GM12878 (cell line): ENCODE data around the gene RAD17. TPM values are rescaled to one million over a fixed set of nuclear protein-coding genes. Genes with fewer than 3 reads are reported as not detected.
"Not testable (repeated sequence)": the region's sequence is repeated elsewhere in the genome, so short reads cannot be mapped to it uniquely, and the experiment has no call there.

Experiments
- ATAC-seq: fragments of 200-7000 bp; cut with Tn5 transposase; 3 replicates; pipeline ENCODE4 v1.9.1; 2020; ENCODE audit warnings: mild to moderate bottlenecking, moderate library complexity
- BruUV-seq: library from RNA; stranded (reverse); fragments of 400-500 nt; replicated peaks from 2 replicates; lab custom pipeline; 2021; lab: Mats Ljungman, UMichigan
- CTCF ChIA-PET: fragments of 300-600 bp; sonication (Branson Sonifier 250); formaldehyde crosslinking; extraction: SDS; loops from one replicate; lab custom pipeline; 2021; ENCODE audit warnings: inconsistent platforms; lab: Yijun Ruan, JAX
- POLR2A ChIA-PET: fragments of 350-600 bp; formaldehyde crosslinking; extraction: SDS; loops from one replicate; lab custom pipeline; 2021; ENCODE audit warnings: inconsistent platforms; lab: Charles Lee
- RAD21 ChIA-PET: fragments of 300-600 bp; sonication (Branson Sonifier 250); formaldehyde crosslinking; loops from one replicate; lab custom pipeline; 2023; ENCODE audit warnings: antibody characterized with exemption; ENCODE audit not compliant: unreplicated experiment; lab: Charles Lee
- SMC1A ChIA-PET: fragments of 300-600 bp; sonication (Branson Sonifier 250); formaldehyde crosslinking; loops from one replicate; lab custom pipeline; 2023; ENCODE audit not compliant: unreplicated experiment, uncharacterized antibody; lab: Charles Lee
- DNase-seq: peaks from one replicate; pipeline ENCODE4 v3.0.0-alpha.2; 2011; ENCODE audit warnings: low read depth, low spot score
- FAIRE-seq: peaks from 3 replicates; lab custom pipeline; 2011; peaks lifted over from hg19 to GRCh38; lab: Jason Lieb, UNC
- H2AFZ ChIP-seq: 2 replicates; pipeline ENCODE4 v1.6.0; 2011; ENCODE audit warnings: low read depth, low read length, control low read depth; ENCODE audit not compliant: control insufficient read depth
- H3K27ac ChIP-seq: 2 replicates; pipeline ENCODE4 v1.5.1; 2011; ENCODE audit warnings: control low read depth; ENCODE audit not compliant: control insufficient read depth, insufficient read depth
- H3K27me3 ChIP-seq, 2 experiments: replicated peaks in 1 of 2; 2 replicates each; pipeline versions ENCODE4 v1.6.0 to v1.6.1; 2011; ENCODE audit warnings: low read length in 1 of 2; ENCODE audit not compliant: control insufficient read depth in 2 of 2, insufficient read depth in 2 of 2
- H3K36me3 ChIP-seq, 2 experiments: 2 replicates each; pipeline ENCODE4 v1.5.1; 2011; ENCODE audit warnings: low read length in 1 of 2; ENCODE audit not compliant: control insufficient read depth in 2 of 2, insufficient read depth in 2 of 2
- H3K4me1 ChIP-seq: 2 replicates; pipeline ENCODE4 v1.6.1; 2011; ENCODE audit warnings: mild to moderate bottlenecking, low read length, moderate library complexity, mixed read lengths; ENCODE audit not compliant: control insufficient read depth, insufficient read depth
- H3K4me2 ChIP-seq: 2 replicates; pipeline ENCODE4 v1.6.0; 2011; ENCODE audit warnings: control low read depth; ENCODE audit not compliant: control insufficient read depth, insufficient read depth
- H3K4me3 ChIP-seq: fragments of 200-600 bp; sonication (generic); 2 replicates; pipeline ENCODE4 v1.5.1; 2016
- H3K79me2 ChIP-seq: 2 replicates; pipeline ENCODE4 v1.6.0; 2011; ENCODE audit warnings: low read length; ENCODE audit not compliant: control insufficient read depth, insufficient read depth
- H3K9ac ChIP-seq: 2 replicates; pipeline ENCODE4 v1.8.0; 2011; ENCODE audit warnings: low read length, control low read depth, mixed read lengths; ENCODE audit not compliant: control insufficient read depth, insufficient read depth
- H3K9me3 ChIP-seq: replicated peaks from 3 replicates; pipeline ENCODE4 v1.5.1; 2011; ENCODE audit warnings: mild to moderate bottlenecking, low read length; ENCODE audit not compliant: control insufficient read depth, insufficient read depth
- H4K20me1 ChIP-seq: 2 replicates; pipeline ENCODE4 v1.6.0; 2011; ENCODE audit not compliant: control insufficient read depth, insufficient read depth
- DPF2 ChIP-seq: fragments of 450-650 bp; IDR thresholded peaks from 2 replicates; pipeline ENCODE4 v1.6.1; 2017; ENCODE audit warnings: mild to moderate bottlenecking
- HDGF ChIP-seq: fragments of 450-650 bp; IDR thresholded peaks from 2 replicates; pipeline ENCODE4 v1.6.1; 2016; ENCODE audit warnings: antibody characterized with exemption
- JUNB ChIP-seq: IDR thresholded peaks from 2 replicates; pipeline ENCODE4 v1.6.1; 2016; ENCODE audit warnings: antibody characterized with exemption, mild to moderate bottlenecking
- MEF2A ChIP-seq: IDR thresholded peaks from 2 replicates; pipeline ENCODE4 v1.6.1; 2011; ENCODE audit warnings: low read depth, mild to moderate bottlenecking, low read length, moderate library complexity; ENCODE audit not compliant: insufficient read depth
- MEF2B ChIP-seq: fragments of 450-650 bp; IDR thresholded peaks from 2 replicates; pipeline ENCODE4 v1.6.1; 2018; ENCODE audit warnings: mild to moderate bottlenecking, moderate library complexity; ENCODE audit not compliant: partially characterized antibody, poor library complexity, severe bottlenecking
- MYC ChIP-seq: IDR thresholded peaks from 2 replicates; pipeline ENCODE4 v1.6.1; 2011; ENCODE audit warnings: mild to moderate bottlenecking, low read length, moderate library complexity, inconsistent platforms; ENCODE audit not compliant: insufficient read depth, insufficient replicate concordance, insufficient read length, severe bottlenecking
- NKRF ChIP-seq: fragments of 450-650 bp; conservative IDR thresholded peaks from 2 replicates; pipeline ENCODE4 v1.6.1; 2017; ENCODE audit warnings: mild to moderate bottlenecking, moderate library complexity
- POLR2AphosphoS5 ChIP-seq: IDR thresholded peaks from 2 replicates; pipeline ENCODE4 v1.6.1; 2011; ENCODE audit warnings: mild to moderate bottlenecking, low read length, inconsistent platforms
- SMARCA5 ChIP-seq: fragments of 450-650 bp; IDR thresholded peaks from 2 replicates; pipeline ENCODE4 v1.6.1; 2017; ENCODE audit warnings: mild to moderate bottlenecking
- STAT3 ChIP-seq: IDR thresholded peaks from 2 replicates; pipeline ENCODE4 v1.6.1; 2011; ENCODE audit warnings: low read depth, low read length, improper control_type of control experiment
- ZNF622 ChIP-seq: fragments of 450-650 bp; IDR thresholded peaks from 2 replicates; pipeline ENCODE4 v1.6.1; 2017; ENCODE audit warnings: mild to moderate bottlenecking, inconsistent platforms
- WGBS: methylation state at CpG from one replicate; pipeline ENCODE4 v1.1.6; 2016; ENCODE audit warnings: low lambda C conversion rate; ENCODE audit not compliant: insufficient replicate concordance, insufficient coverage; ENCODE audit errors: missing lambda C conversion rate; 5-methylcytosine and 5-hydroxymethylcytosine counted together
- in situ Hi-C: fragments of 300-500 bp; cut with MboI; formaldehyde crosslinking; loops from 9 replicates; pipeline ENCODE4 v1.14.3; 2018; ENCODE audit warnings: mixed read lengths
- intact Hi-C: fragments of 100-400 bp; cut with micrococcal nuclease; formaldehyde crosslinking; loops from one replicate; pipeline ENCODE4 v1.14.2; 2022; ENCODE audit not compliant: unreplicated experiment
- polyA plus RNA-seq, 11 experiments: library from polyadenylated mRNA; depleted of rRNA in 4 of 11; unstranded in 6 of 11; stranded (reverse) in 5 of 11; fragments of >200 nt; fragmentation: Nextera tagmentation in 4 of 11; fragmentation: Illumina TruSeq in 1 of 11; extraction: Ambion mirVana in 4 of 11; extraction: Trizol in 1 of 11; gene quantifications; 1 replicate in 1 of 11; 2 replicates in 10 of 11; pipeline versions ENCODE4 v1.2.1 to v1.2.3, GENCODE V29; 2011 to 2016; ENCODE audit warnings: inconsistent platforms in 2 of 11, missing spikeins in 2 of 11, low read depth in 1 of 11
- total RNA-seq, 4 experiments: library from RNA; depleted of rRNA in 3 of 4; stranded (reverse); fragments of >200 nt in 3 of 4; fragmentation: Illumina TruSeq in 1 of 4; extraction: Trizol in 1 of 4; gene quantifications; 2 replicates each; pipeline versions ENCODE4 v1.2.1 to v1.2.3, GENCODE V29; 2013 to 2021
- TF ChIP-seq, protein P1 (sequence below): IDR thresholded peaks from 2 replicates; pipeline ENCODE4 v1.6.1; 2012; ENCODE audit warnings: low read depth, low read length, improper control_type of control experiment

Gene RAD17
- total and polyA plus RNA-seq, 10 of the 15 experiments (the other 5 are each of a cell fraction or from before 2014, with no cell fraction given): 23.9 to 55.4 (median 44.5) TPM

DNA sequence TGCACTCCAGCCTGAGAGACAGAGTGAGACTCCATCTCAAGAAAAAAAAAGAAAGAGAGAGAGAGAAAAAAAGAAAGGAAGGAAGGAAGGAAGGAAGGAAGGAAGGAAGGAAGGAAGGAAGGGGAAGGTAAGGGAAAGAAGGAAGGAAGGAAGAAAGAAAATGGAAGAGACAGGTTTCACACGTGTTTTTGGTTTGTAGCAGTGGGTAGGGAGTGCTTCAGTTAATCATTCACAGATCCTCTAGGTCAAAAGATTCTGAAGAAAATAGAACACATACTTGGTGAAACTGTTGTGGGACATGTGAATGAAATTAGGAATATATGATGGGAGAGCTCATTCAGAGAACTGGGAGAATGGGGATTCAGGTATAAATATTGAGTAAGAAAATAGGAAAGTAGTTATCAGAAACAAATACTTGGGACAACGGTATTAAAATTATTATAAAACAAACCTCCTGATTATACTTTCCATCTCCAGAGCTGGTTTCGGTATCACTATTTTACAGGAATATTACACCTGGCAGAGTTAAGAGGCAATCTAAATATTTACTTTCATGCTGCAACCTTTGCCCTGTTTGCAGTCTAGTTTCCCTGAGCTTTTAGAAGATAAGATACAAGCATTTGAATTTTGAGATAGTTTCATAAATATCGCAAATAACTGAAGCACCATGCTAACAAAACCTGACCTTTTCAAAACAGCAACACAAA, 82.5 kb downstream of the RAD17 start:
- 64% methylated on average over 4 of the region's 4 CpGs for WGBS
- H3K4me2 ChIP-seq: no peak overlapping the region
- CTCF ChIA-PET: no interaction called here
- H3K79me2 ChIP-seq: no peaks in the 10 kb centered on the region
- RAD21 ChIA-PET: no interaction called here
- H2AFZ ChIP-seq: no peak overlapping the region
- no peaks in the 10 kb centered on the region for H3K9me3 ChIP-seq
- no peak for ATAC-seq
- TF ChIP-seq ZNF622 (no peak), NKRF (no peak), MYC (no peak), SMARCA5 (no peak), STAT3 (no peak), JUNB (no peak), MEF2B (no peak), DPF2 (no peak), HDGF (no peak), POLR2AphosphoS5 (no peak), MEF2A (no peak)
- TF ChIP-seq, protein P1, sequence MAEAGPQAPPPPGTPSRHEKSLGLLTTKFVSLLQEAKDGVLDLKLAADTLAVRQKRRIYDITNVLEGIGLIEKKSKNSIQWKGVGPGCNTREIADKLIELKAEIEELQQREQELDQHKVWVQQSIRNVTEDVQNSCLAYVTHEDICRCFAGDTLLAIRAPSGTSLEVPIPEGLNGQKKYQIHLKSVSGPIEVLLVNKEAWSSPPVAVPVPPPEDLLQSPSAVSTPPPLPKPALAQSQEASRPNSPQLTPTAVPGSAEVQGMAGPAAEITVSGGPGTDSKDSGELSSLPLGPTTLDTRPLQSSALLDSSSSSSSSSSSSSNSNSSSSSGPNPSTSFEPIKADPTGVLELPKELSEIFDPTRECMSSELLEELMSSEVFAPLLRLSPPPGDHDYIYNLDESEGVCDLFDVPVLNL: no peak
- H3K4me3 ChIP-seq: no peak overlapping the region
- H3K4me1 ChIP-seq: no peaks in the 10 kb centered on the region
- no peak for FAIRE-seq
- POLR2A ChIA-PET: no interaction called here
- intact Hi-C loops (no loop called here), in situ Hi-C loops (no loop called here)
- H4K20me1 ChIP-seq: no peaks in the 10 kb centered on the region
- SMC1A ChIA-PET: interaction anchor here (0.8 kb wide), 2 partner anchors 23 to 27 kb away, joined by 3 to 5 read pairs; no protein-coding TSS in a partner anchor
- no peaks in the 10 kb centered on the region for H3K27me3 ChIP-seq
- BruUV-seq: no TSS peak
- H3K9ac ChIP-seq: no peak overlapping the region
- DNase-seq: no peak
- no peaks in the 10 kb centered on the region for H3K36me3 ChIP-seq
- H3K27ac ChIP-seq: no peak overlapping the region

- H3K4me1 ChIP-seq, BruUV-seq, H2AFZ ChIP-seq, ATAC-seq, SMC1A ChIA-PET, DNase-seq, H3K4me2 ChIP-seq, intact Hi-C loops, H3K9me3 ChIP-seq, H4K20me1 ChIP-seq, H3K9ac ChIP-seq, CTCF ChIA-PET, RAD21 ChIA-PET, H3K79me2 ChIP-seq, H3K36me3 ChIP-seq, H3K27ac ChIP-seq, H3K27me3 ChIP-seq, H3K4me3 ChIP-seq, in situ Hi-C loops, POLR2A ChIA-PET, FAIRE-seq: not testable (repeated sequence)
- whole genome bisulfite sequencing: 68% methylated on average over 3 of the region's 3 CpGs
Observed at GRCh38 chr5:69453487-69453886, 83.9 kb downstream of the RAD17 start.
